ENCODE results near the gene BST1.
A peak's percentile ranks its signal among the peaks of the same experiment; 100 is the strongest.

The BST1 gene

DNA sequence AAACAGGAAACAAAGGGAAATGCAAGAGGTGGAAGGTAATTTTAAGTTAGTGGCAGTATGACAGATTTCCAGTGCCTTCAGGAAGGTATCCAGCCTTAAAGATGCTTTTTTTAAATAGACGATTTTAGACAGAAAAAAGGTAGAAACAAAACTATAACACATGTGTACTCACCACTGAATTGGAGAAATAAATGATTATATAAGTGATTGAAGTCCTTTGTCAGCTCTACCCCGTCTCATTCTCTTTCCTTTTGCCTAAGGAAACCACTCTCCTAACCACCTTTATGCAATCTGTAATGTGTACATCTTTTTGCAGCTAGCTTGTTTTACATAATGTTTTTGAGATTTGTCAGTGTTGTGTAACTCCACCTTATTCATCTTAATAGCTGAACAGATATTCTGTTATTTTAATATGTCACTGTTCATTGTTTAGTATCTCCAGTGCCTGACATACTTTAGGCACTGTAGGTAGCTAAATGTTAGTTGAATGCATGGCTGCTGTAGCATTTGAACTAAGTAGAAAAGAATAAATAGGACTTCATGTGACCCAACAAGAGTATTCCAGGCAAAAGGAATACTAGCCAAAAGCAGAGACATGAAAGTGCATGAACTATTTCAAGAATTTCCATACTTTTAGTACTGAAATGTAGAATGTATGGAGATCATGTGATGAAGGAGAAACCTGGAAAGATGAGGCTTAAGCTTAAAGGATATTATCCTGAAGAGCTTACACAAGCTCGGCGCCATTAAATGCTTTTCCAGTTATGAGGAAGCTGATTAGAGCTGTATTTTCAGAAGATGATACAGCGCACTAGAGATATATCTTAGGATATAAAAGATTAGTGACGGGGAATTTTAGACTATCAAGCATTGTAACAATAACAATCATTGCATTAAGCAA lies 20.4 kb upstream of the BST1 start:
- H4K20me1 ChIP-seq (ENCODE audit: control insufficient read depth, insufficient read depth, low read depth, low read length) = no peaks in the 10 kb centered on the region
- H3K27me3 ChIP-seq (ENCODE audit: control insufficient read depth, low read length) = no peaks in the 10 kb centered on the region
- H3K4me1 ChIP-seq (ENCODE audit: control insufficient read depth, low read length) = peaks cover 39% of the 10 kb centered on the region
- TF ChIP-seq EZH2phosphoT487 (IDR thresholded peaks at IDR 0.05; ENCODE audit: borderline replicate concordance, low read length) = no peak
- TF ChIP-seq, protein P1, sequence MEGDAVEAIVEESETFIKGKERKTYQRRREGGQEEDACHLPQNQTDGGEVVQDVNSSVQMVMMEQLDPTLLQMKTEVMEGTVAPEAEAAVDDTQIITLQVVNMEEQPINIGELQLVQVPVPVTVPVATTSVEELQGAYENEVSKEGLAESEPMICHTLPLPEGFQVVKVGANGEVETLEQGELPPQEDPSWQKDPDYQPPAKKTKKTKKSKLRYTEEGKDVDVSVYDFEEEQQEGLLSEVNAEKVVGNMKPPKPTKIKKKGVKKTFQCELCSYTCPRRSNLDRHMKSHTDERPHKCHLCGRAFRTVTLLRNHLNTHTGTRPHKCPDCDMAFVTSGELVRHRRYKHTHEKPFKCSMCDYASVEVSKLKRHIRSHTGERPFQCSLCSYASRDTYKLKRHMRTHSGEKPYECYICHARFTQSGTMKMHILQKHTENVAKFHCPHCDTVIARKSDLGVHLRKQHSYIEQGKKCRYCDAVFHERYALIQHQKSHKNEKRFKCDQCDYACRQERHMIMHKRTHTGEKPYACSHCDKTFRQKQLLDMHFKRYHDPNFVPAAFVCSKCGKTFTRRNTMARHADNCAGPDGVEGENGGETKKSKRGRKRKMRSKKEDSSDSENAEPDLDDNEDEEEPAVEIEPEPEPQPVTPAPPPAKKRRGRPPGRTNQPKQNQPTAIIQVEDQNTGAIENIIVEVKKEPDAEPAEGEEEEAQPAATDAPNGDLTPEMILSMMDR (IDR thresholded peaks at IDR 0.05; ENCODE audit: low read depth, low read length, poor library complexity, severe bottlenecking) = no peak
- no peaks in the 10 kb centered on the region for H3K9me2 ChIP-seq (replicated peaks; ENCODE audit: control insufficient read depth, low read length)
- H3F3A ChIP-seq (ENCODE audit: control insufficient read depth, insufficient read depth) = peaks cover 11% of the 10 kb centered on the region
- H3K4me2 ChIP-seq (ENCODE audit: low read length) = peak overlapping the region; percentile 70
- peaks cover 72% of the 10 kb centered on the region for H3K36me3 ChIP-seq (ENCODE audit: control insufficient read depth, low read length)
- peaks cover 76% of the 10 kb centered on the region for H3K79me2 ChIP-seq (ENCODE audit: control insufficient read depth, low read length)
- no peaks in the 10 kb centered on the region for H3K9me3 ChIP-seq (ENCODE audit: control insufficient read depth, insufficient read depth, low read length)
- H3K4me3 ChIP-seq (ENCODE audit: low read length) = peak overlapping the region; percentile 90
- H3K27ac ChIP-seq (ENCODE audit: low read depth, low read length) = peak overlapping the region; percentile 93

DNA sequence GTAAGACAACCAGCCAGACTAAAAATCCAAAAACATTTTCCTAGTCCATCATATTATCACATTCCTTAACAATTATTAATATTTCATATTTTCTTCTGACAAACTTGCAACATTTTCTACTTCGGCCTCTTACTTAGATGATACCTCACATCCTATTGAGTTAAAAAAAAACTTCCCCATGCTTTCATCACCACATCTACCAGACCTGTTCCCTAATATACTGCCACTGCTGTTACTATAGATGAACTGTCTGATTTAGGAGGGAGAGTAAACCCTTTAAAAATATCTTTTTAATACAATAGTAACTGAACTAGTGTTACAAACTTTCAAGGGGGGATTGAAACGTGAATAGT lies 19.7 kb upstream of the BST1 start:
- Histone ChIP-seq H3K9me2 (replicated peaks; ENCODE audit: control insufficient read depth, low read length) (no peaks in the 10 kb centered on the region), H3F3A (ENCODE audit: control insufficient read depth, insufficient read depth) (peaks cover 6% of the 10 kb centered on the region), H3K36me3 (ENCODE audit: control insufficient read depth, low read length) (peaks cover 72% of the 10 kb centered on the region), H3K27me3 (ENCODE audit: control insufficient read depth, low read length) (no peaks in the 10 kb centered on the region), H3K4me2 (ENCODE audit: low read length) (peak overlapping the region; percentile 70), H3K79me2 (ENCODE audit: control insufficient read depth, low read length) (peaks cover 70% of the 10 kb centered on the region), H3K4me1 (ENCODE audit: control insufficient read depth, low read length) (peaks cover 33% of the 10 kb centered on the region), H3K4me3 (ENCODE audit: low read length) (peak overlapping the region; percentile 90), H3K27ac (ENCODE audit: low read depth, low read length) (no peak overlapping the region), H4K20me1 (ENCODE audit: control insufficient read depth, insufficient read depth, low read depth, low read length) (no peaks in the 10 kb centered on the region), H3K9me3 (ENCODE audit: control insufficient read depth, insufficient read depth, low read length) (no peaks in the 10 kb centered on the region)
- TF ChIP-seq, protein P1 (IDR thresholded peaks at IDR 0.05; ENCODE audit: low read depth, low read length, poor library complexity, severe bottlenecking) = no peak
- TF ChIP-seq EZH2phosphoT487 (IDR thresholded peaks at IDR 0.05; ENCODE audit: borderline replicate concordance, low read length) = no peak

DNA sequence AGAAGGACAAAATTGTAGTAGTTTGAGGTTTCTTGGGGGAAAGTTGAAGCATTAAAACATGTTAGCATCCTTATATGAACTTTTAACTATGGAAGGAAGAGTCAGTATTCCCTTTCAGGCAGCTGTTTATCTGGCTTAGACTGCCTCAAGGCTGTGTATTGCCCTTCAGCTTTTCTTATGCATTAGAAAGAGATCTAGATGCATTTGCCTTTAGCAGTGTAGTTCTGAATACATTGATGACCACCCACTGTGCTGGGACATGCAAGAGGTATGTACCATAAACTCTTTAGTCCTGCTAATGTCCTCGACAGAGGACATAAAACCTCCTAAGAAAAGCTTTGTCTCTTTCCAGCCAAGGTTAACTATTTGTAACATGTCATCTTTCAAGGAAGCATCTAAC lies 18.4 kb upstream of the BST1 start:
- no peak overlapping the region for H3K4me2 ChIP-seq (ENCODE audit: low read length)
- H3K9me2 ChIP-seq (replicated peaks; ENCODE audit: control insufficient read depth, low read length) = no peaks in the 10 kb centered on the region
- no peaks in the 10 kb centered on the region for H4K20me1 ChIP-seq (ENCODE audit: control insufficient read depth, insufficient read depth, low read depth, low read length)
- H3K4me3 ChIP-seq (ENCODE audit: low read length) = no peak overlapping the region
- no peaks in the 10 kb centered on the region; the same call in 1 of the 2 replicates for H3F3A ChIP-seq (ENCODE audit: control insufficient read depth, insufficient read depth)
- H3K27me3 ChIP-seq (ENCODE audit: control insufficient read depth, low read length) = no peaks in the 10 kb centered on the region
- TF ChIP-seq, protein P1 (IDR thresholded peaks at IDR 0.05; ENCODE audit: low read depth, low read length, poor library complexity, severe bottlenecking) = no peak
- no peak for TF ChIP-seq EZH2phosphoT487 (IDR thresholded peaks at IDR 0.05; ENCODE audit: borderline replicate concordance, low read length)
- no peak overlapping the region for H3K27ac ChIP-seq (ENCODE audit: low read depth, low read length)
- H3K4me1 ChIP-seq (ENCODE audit: control insufficient read depth, low read length) = peaks cover 20% of the 10 kb centered on the region
- H3K9me3 ChIP-seq (ENCODE audit: control insufficient read depth, insufficient read depth, low read length) = no peaks in the 10 kb centered on the region
- peaks cover 67% of the 10 kb centered on the region for H3K36me3 ChIP-seq (ENCODE audit: control insufficient read depth, low read length)
- peaks cover 56% of the 10 kb centered on the region for H3K79me2 ChIP-seq (ENCODE audit: control insufficient read depth, low read length)

All from DOHH2 (cell line).